Neuronal stem cell (in vitro differentiated cells): ENCODE data around the gene ADD1.

ENCODE experiments used
- DNase-seq: peaks from one replicate; pipeline ENCODE4 v3.0.0-alpha.2; 2013; ENCODE audit warnings: low spot score
- H2AFZ ChIP-seq: one replicate; pipeline ENCODE4 v1.6.1; 2013; ENCODE audit warnings: mild to moderate bottlenecking, low read length, inconsistent platforms
- H2AK5ac ChIP-seq: 2 replicates; pipeline ENCODE4 v1.6.1; 2013; ENCODE audit warnings: low read depth, mild to moderate bottlenecking, inconsistent platforms, low read length, moderate library complexity, mixed read lengths
- H2BK120ac ChIP-seq: 2 replicates; pipeline ENCODE4 v1.6.1; 2013; ENCODE audit warnings: low read depth, mild to moderate bottlenecking, inconsistent platforms, low read length, moderate library complexity, mixed read lengths
- H2BK12ac ChIP-seq: one replicate; pipeline ENCODE4 v1.6.1; 2013; ENCODE audit warnings: low read length, inconsistent platforms
- H2BK15ac ChIP-seq: 2 replicates; pipeline ENCODE4 v1.6.1; 2013; ENCODE audit warnings: mild to moderate bottlenecking, low read length, inconsistent platforms, mixed read lengths
- H2BK5ac ChIP-seq: one replicate; pipeline ENCODE4 v1.6.1; 2013; ENCODE audit warnings: inconsistent platforms, mild to moderate bottlenecking, low read length, moderate library complexity
- H3K14ac ChIP-seq: one replicate; pipeline ENCODE4 v1.6.1; 2013; ENCODE audit warnings: low read length, inconsistent platforms
- H3K18ac ChIP-seq: 2 replicates; pipeline ENCODE4 v1.6.1; 2013; ENCODE audit warnings: low read length, inconsistent platforms
- H3K23ac ChIP-seq: 2 replicates; pipeline ENCODE4 v1.6.1; 2013; ENCODE audit warnings: low read depth, mild to moderate bottlenecking, mixed read lengths, low read length, inconsistent platforms; ENCODE audit not compliant: poor library complexity
- H3K27ac ChIP-seq: replicated peaks from 3 replicates; pipeline ENCODE4 v1.5.1; 2013; ENCODE audit warnings: low read length, inconsistent platforms
- H3K27me3 ChIP-seq, 3 experiments: 2 replicates each; pipeline ENCODE4 v1.6.1; 2013; ENCODE audit warnings: low read length in 3 of 3, mild to moderate bottlenecking in 2 of 3, inconsistent platforms in 1 of 3, low read depth in 1 of 3, mixed read lengths in 1 of 3, moderate library complexity in 1 of 3; ENCODE audit not compliant: control insufficient read depth in 3 of 3, insufficient read depth in 3 of 3
- H3K36me3 ChIP-seq, 2 donors: replicated peaks in 1 of 2; 2 replicates each; pipeline ENCODE4 v1.6.1; 2013; ENCODE audit warnings: low read length in 2 of 2; ENCODE audit not compliant: control insufficient read depth in 2 of 2, insufficient read depth in 2 of 2
- H3K4ac ChIP-seq: 2 replicates; pipeline ENCODE4 v1.6.1; 2013; ENCODE audit warnings: inconsistent platforms, mild to moderate bottlenecking, low read length, moderate library complexity
- H3K4me1 ChIP-seq, 2 donors: 1 replicate in 1 of 2; 2 replicates in 1 of 2; pipeline ENCODE4 v1.6.1; 2013; ENCODE audit warnings: low read length in 2 of 2, low read depth in 1 of 2; ENCODE audit not compliant: control insufficient read depth in 2 of 2, insufficient read depth in 1 of 2
- H3K4me2 ChIP-seq: one replicate; pipeline ENCODE4 v1.6.1; 2013; ENCODE audit warnings: mild to moderate bottlenecking, low read length, inconsistent platforms; ENCODE audit not compliant: insufficient read depth, poor library complexity, severe bottlenecking
- H3K4me3 ChIP-seq, 2 donors: 2 replicates each; pipeline ENCODE4 v1.5.1; 2013; ENCODE audit warnings: low read length in 2 of 2, mild to moderate bottlenecking in 2 of 2, inconsistent platforms in 1 of 2, moderate library complexity in 1 of 2
- H3K79me1 ChIP-seq: one replicate; pipeline ENCODE4 v1.6.1; 2013; ENCODE audit warnings: low read depth, mild to moderate bottlenecking, inconsistent platforms, low read length, moderate library complexity
- H3K9ac ChIP-seq: one replicate; pipeline ENCODE4 v1.6.1; 2013; ENCODE audit warnings: mild to moderate bottlenecking, low read depth, low read length, inconsistent platforms; ENCODE audit not compliant: poor library complexity
- H3K9me3 ChIP-seq, 2 donors: replicated peaks in 1 of 2; 2 replicates each; pipeline versions ENCODE3 to v1.6.1; 2013; ENCODE audit warnings: low read length in 2 of 2, mild to moderate bottlenecking in 2 of 2, inconsistent platforms in 1 of 2, low read depth in 1 of 2, mixed read lengths in 1 of 2, moderate library complexity in 1 of 2; ENCODE audit not compliant: control insufficient read depth in 2 of 2, insufficient read depth in 1 of 2
- H4K8ac ChIP-seq: one replicate; pipeline ENCODE4 v1.6.1; 2013; ENCODE audit warnings: low read depth, mild to moderate bottlenecking, inconsistent platforms, low read length, moderate library complexity
- H4K91ac ChIP-seq: one replicate; pipeline ENCODE4 v1.6.1; 2013; ENCODE audit warnings: low read length, low read depth, mild to moderate bottlenecking, inconsistent platforms; ENCODE audit not compliant: poor library complexity
- WGBS, 2 donors: extraction: QIAGEN DNeasy Blood & Tissue Kit; methylation state at CpG; one replicate each; pipeline ENCODE4 v1.1.7; 2013; ENCODE audit warnings: missing lambda C conversion rate in 2 of 2, mixed read lengths in 1 of 2; ENCODE audit not compliant: insufficient read length in 2 of 2, insufficient replicate concordance in 1 of 2; ENCODE audit errors: extremely low coverage in 2 of 2; 5-methylcytosine and 5-hydroxymethylcytosine counted together

The ADD1 gene

DNA sequence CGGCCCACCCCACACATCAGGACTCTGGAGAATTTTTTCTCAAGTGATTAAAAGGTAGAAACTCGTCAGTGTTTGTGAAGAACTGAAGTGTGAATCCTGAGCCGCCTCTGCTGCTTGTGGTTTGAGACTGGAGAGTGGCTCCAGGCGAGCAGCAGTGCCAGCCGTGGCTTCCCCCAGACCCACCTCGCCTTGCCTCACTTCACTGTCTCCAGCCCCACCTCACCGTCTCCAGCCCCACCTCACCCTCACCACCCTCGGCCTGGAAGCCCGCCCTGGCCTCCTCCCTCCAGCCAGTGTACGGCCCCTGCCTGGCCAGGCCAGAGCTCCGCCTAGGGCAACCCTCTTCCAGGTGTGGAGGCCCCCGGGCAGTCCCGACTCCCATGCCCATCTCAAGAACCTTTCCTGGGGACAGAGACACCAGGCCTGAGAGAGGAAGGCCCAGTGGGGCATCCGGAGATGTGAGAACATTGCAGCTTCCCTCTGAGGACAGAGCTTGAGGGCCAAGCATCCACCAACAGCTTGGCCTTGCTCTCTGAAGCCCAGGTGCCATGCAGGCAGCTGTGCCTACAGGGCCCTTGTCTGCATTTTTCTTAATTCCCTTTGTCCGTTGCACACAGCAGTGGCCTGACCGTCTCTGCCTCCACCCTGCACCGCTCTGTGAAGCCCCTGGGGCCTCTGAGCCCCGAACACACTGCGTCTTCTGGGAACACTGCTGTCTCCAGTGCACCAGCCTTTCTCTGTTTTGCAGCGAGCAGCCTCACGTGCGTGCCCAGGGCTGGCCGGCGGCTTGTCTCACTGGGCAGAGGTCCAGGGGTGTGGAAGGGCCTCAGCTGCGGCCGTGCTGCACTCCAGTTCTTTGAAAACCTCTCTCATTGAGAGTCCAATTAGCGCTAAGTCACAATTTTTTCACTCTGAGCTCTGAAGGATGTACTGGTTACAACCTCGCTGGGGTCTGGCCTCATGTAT lies 37.0 kb upstream of the ADD1 start:
- Histone ChIP-seq H3K4me3 (no peak overlapping the region), H3K4ac (no peak overlapping the region), H3K27me3 (no peaks in the 10 kb centered on the region), H3K14ac (no peak overlapping the region), H3K27ac (no peak overlapping the region), H2BK15ac (peak overlapping the region; percentile 76), H4K91ac (no peak overlapping the region), H3K23ac (no peak overlapping the region), H2BK12ac (no peak overlapping the region), H3K4me1 (peaks cover 14 to 40% of the 10 kb centered on the region in 2 donors), H3K9me3 (peaks cover 0 to 2% of the 10 kb centered on the region in 2 donors), H4K8ac (no peak overlapping the region), H3K4me2 (no peak overlapping the region), H2AFZ (peak overlapping the region; percentile 41), H2BK120ac (no peak overlapping the region), H3K18ac (peak overlapping the region; percentile 68), H3K9ac (no peak overlapping the region), H2AK5ac (peak overlapping the region; percentile 73), H3K36me3 (no peaks in the 10 kb centered on the region), H2BK5ac (no peak overlapping the region), H3K79me1 (no peaks in the 10 kb centered on the region)
- no CpG with 5 or more reads among the region's 28 CpGs for whole genome bisulfite sequencing, 2 donors
- DNase-seq, result no peak

DNA sequence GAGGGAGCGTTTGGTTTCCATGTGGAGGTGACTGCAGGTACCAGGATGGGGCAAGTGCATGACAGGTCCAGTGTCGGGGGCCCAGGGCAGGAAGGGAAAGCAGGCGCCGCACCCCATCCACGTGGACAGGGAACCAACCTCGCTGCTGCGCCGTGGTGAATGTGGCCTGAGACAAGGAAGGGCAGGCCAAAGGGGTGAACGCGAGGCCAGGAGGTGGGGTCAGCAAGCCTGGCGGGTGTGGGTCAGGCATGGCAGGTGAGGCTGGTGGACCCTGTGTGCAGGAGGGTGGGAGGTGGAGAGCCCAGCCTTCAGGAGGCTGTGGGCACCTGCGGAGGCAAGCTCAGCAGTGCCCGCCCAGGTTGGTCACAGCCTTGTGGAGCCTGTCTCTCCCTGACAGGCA lies 36.1 kb upstream of the ADD1 start:
- Histone ChIP-seq H3K4ac (peak overlapping the region; percentile 55), H3K9me3 (peaks cover 0 to 2% of the 10 kb centered on the region in 2 donors), H4K91ac (peak overlapping the region; percentile 74), H2AFZ (no peak overlapping the region), H3K9ac (peak overlapping the region; percentile 27), H2BK15ac (peak overlapping the region; percentile 28), H3K27ac (no peak overlapping the region), H3K27me3 (no peaks in the 10 kb centered on the region), H3K4me1 (peaks cover 20 to 48% of the 10 kb centered on the region in 2 donors), H3K36me3 (no peaks in the 10 kb centered on the region), H2BK5ac (peak overlapping the region; percentile 19), H2BK120ac (no peak overlapping the region), H3K14ac (peak overlapping the region; percentile 40), H3K23ac (no peak overlapping the region), H3K4me2 (no peak overlapping the region), H3K79me1 (no peaks in the 10 kb centered on the region), H3K4me3 (peak overlapping the region in 1 of 2 donors; percentile 24), H2AK5ac (peak overlapping the region; percentile 73), H4K8ac (no peak overlapping the region), H3K18ac (peak overlapping the region; percentile 72), H2BK12ac (peak overlapping the region; percentile 50)
- no peak for DNase-seq
- no CpG with 5 or more reads among the region's 13 CpGs for WGBS, 2 donors

DNA sequence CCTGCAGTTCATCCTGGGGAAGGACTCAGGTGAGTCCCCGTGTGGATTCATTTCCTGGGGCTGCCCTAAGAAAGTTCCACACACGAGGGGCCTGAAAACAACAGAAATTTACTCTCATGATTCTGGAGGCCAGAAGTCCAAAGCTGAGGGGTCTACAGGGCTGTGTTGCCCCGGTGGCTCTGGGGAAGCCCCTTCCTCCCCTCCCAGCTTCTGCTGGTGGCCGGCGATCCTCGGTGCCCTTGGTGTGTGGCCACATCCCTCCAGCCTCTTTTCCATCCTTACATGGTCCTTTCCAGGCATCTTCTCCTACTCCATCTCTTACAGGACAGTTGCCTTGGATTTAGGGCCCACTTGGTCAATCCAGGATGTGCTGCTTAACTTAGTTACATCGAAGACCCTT lies 35.6 kb upstream of the ADD1 start:
- DNase-seq, result no peak
- no peak overlapping the region for H3K4ac ChIP-seq
- H4K8ac ChIP-seq, result no peak overlapping the region
- H3K9me3 ChIP-seq, result peaks cover 0 to 2% of the 10 kb centered on the region in 2 donors
- H3K79me1 ChIP-seq, result no peaks in the 10 kb centered on the region
- H2BK15ac ChIP-seq, result no peak overlapping the region
- H3K36me3 ChIP-seq, result no peaks in the 10 kb centered on the region
- no peak overlapping the region for H3K4me2 ChIP-seq
- no peak overlapping the region for H3K18ac ChIP-seq
- peaks cover 22 to 52% of the 10 kb centered on the region in 2 donors for H3K4me1 ChIP-seq
- peak overlapping the region; percentile 73 for H2AK5ac ChIP-seq
- no peak overlapping the region for H4K91ac ChIP-seq
- WGBS, 2 donors, result no CpG with 5 or more reads among the region's 7 CpGs
- no peak overlapping the region for H3K27ac ChIP-seq
- H3K14ac ChIP-seq, result no peak overlapping the region
- no peaks in the 10 kb centered on the region for H3K27me3 ChIP-seq
- H2AFZ ChIP-seq, result no peak overlapping the region
- H3K23ac ChIP-seq, result no peak overlapping the region
- no peak overlapping the region for H3K9ac ChIP-seq
- H3K4me3 ChIP-seq, result no peak overlapping the region
- H2BK12ac ChIP-seq, result peak overlapping the region; percentile 50
- H2BK5ac ChIP-seq, result peak overlapping the region; percentile 19
- H2BK120ac ChIP-seq, result no peak overlapping the region

DNA sequence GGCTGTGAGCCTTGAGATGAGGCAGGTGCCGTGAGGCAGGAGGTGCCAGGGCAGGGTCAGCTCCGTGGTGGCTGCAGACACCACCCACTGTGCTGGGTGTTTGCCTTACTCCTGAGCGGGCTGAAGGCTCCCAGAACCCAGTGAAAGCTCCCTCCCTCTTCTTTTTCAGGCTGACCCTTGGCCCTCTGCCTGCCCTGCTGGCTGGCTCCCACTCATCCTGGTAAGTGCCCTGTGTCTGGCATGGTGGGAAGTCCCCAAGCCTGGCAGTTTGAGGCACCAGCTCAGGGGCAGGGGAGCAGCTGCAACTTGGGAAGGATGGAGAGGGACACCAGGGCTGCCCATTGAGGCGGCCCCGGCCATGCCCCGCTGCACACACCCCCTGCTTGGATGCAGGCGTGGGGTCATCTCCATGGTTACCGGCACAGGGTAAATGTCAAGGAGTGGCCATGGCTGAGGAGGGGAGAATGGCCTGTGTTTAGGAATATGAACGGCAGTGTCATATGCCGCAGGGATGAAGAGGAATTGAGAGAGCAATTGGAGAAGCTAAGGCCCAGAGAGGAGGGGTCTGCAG lies 33.9 kb upstream of the ADD1 start:
- no peaks in the 10 kb centered on the region for H3K36me3 ChIP-seq
- H4K8ac ChIP-seq, result no peak overlapping the region
- no peaks in the 10 kb centered on the region for H3K27me3 ChIP-seq
- no CpG with 5 or more reads among the region's 10 CpGs for WGBS, 2 donors
- H3K9ac ChIP-seq, result peak overlapping the region; percentile 27
- peak overlapping the region; percentile 8 for H2AK5ac ChIP-seq
- H2BK5ac ChIP-seq, result no peak overlapping the region
- no peak overlapping the region for H4K91ac ChIP-seq
- H2BK12ac ChIP-seq, result no peak overlapping the region
- no peak for DNase-seq
- H3K4me3 ChIP-seq, result peak overlapping the region in 1 of 2 donors; percentile 25
- no peaks in the 10 kb centered on the region for H3K9me3 ChIP-seq
- H2BK15ac ChIP-seq, result peak overlapping the region; percentile 14
- no peak overlapping the region for H3K4ac ChIP-seq
- no peak overlapping the region for H3K27ac ChIP-seq
- H3K23ac ChIP-seq, result peak overlapping the region; percentile 1
- H2BK120ac ChIP-seq, result no peak overlapping the region
- H2AFZ ChIP-seq, result no peak overlapping the region
- H3K79me1 ChIP-seq, result no peaks in the 10 kb centered on the region
- H3K4me1 ChIP-seq, result peaks cover 22 to 53% of the 10 kb centered on the region in 2 donors
- no peak overlapping the region for H3K4me2 ChIP-seq
- H3K14ac ChIP-seq, result no peak overlapping the region
- H3K18ac ChIP-seq, result peak overlapping the region; percentile 31
